Measurements from ENCODE around the gene CAMTA2.
"Not testable (repeated sequence)": the region's sequence is repeated elsewhere in the genome, so short reads cannot be mapped to it uniquely, and the experiment has no call there.

CAMTA2 gene

DNA sequence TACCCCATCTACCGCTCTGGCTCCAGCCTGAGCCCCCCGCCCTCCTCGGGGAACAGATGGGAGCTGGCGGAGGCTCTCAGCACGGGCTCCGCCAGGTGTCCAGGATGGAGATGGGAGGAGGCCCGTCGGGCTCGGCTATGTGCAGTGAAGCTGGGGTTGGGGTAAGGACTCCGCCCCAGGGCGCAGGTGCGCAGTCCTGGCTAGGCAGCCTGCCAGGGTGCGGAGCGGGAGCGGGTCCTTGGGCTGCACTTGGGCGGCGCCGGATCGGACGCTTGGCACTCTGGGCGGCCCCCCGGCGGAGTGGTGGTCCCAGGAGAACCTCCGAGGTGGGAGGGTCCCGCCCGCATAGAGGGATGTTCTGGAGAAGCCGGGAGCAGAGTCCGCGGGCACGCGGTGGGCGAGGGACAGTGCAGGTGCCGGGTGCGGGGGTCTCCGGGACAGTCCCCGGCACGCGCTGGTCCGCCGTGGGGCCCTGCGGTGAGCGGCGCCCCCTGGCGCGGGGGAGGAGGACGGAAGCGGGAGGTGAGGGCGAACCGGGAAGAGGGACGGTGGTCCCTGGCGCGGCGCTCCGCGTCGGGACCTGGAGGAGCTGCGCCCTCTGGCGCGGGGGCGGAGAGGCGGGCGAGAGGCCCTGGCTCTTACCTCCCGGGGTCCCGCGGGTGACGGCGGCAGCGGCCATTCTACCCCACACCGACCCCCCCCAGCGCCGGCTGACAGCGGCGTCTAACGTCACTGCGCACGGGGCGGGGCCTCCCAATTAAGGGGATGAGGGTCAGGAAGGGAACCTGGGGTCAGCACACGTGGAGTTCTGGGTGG, at the start of gene CAMTA2:
Gene CAMTA2 (minus strand): TSS at position 725 of the 816 bp plus-strand sequence. CDS start 1,453 bp downstream, outside the sequence.
- peak; percentile 89 for FAIRE-seq

GRCh38 chr17:5035315-5035714, 47.8 kb upstream of the CAMTA2 start, which contains the start of gene SLC52A1:
Gene SLC52A1 (minus strand): TSS chr17:5035426. CDS start chr17:5034606, 820 bp downstream.
- DNase-seq (ENCODE audit: extremely low spot score, insufficient read length, low read depth) (no peak), FAIRE-seq (no peak)

More for the DNA sequence above, at the start of gene CAMTA2:
- peak; percentile 77 for DNase-seq (ENCODE audit: extremely low spot score, insufficient read length, low read depth)

GRCh38 chr17:5034651-5035050, 47.2 kb upstream of the CAMTA2 start:
- FAIRE-seq (no peak), DNase-seq (ENCODE audit: extremely low spot score, insufficient read length, low read depth) (no peak)

DNA sequence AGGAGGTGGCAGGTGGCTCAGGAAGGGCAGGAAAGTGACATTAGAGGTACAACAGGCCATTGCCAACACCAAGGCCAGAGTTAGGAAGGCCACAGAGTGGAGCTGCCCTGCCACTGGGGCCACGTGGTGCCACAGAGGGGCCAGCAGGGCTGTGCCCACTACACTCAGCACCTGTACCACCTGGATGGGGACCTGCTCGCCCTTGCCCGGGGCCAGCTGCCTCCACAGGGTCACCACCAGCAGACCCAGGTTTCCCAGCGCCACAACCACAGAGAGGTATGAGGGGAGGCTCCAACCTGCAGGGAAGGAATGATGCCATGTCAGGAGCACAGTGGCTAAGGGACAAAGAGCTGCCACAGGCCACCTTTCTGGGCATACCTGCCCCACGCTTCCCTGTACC, 46.6 kb upstream of the CAMTA2 start:
- DNase-seq (ENCODE audit: extremely low spot score, insufficient read length, low read depth): no peak
- no peak for FAIRE-seq

- no peak for DNase-seq (ENCODE audit: extremely low spot score, insufficient read length, low read depth)
- FAIRE-seq: no peak
Measured at GRCh38 chr17:5033352-5034015, 46.0 kb upstream of the CAMTA2 start.

DNA sequence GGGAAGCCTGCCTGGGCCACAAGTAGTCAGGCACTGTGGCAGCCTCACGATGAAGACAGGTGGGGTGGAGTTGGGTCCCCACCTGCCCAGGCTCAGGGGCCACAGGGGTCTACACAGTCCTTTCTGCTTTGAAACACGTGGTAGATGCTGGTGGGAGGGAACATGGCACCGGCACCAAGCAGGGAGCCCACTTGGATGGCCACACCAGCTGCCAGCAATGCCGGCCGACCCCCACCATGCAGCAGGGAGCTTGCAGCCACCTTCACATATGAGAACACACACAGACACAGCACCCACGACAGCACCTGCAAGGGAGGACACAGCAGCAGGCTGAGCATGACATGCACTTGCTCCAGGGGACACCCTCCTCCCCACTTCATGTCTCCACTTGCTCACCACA, 45.4 kb upstream of the CAMTA2 start:
- no peak for DNase-seq (ENCODE audit: extremely low spot score, insufficient read length, low read depth)
- no peak for FAIRE-seq

DNA sequence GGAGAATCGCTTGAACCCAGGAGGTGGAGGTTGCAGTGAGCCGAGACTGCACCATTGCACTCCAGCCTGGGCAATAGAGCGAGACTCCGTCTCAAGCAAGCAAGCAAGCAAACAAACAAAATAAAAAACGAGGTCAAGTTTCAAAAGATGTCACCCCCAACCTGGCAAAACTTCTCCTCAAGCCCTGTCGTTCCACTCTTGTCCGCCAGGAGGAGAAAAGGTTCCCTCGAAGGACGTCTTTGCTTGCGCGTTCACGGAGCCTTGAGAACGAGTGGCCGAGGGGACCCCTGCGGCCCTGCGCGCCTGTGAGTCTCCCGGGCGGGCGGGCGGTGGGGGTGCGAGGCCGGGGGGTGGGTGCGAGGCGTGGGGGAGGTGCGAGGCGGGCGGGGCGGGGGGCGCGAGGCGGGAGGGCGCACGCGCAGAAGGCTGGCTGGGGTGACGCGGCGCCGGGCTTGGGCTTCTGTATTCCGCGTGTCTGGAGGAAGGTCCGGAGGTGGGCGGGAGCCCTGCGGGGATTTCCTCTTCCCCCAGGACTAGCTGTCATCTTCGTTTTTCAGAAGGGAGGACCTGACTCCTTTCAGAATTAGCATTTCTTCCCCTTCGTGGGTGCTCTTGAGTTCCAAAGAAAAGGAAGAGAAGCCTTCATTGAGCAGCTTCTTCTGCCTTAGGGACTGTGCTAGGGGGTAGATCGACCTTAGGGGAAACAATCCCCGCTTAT, 44.0 kb upstream of the CAMTA2 start:
- peak; percentile 93 for FAIRE-seq
- DNase-seq (ENCODE audit: extremely low spot score, insufficient read length, low read depth): peak; percentile 70

GRCh38 chr17:5030168-5030567, 42.7 kb upstream of the CAMTA2 start:
- not testable (repeated sequence) for DNase-seq (ENCODE audit: extremely low spot score, insufficient read length, low read depth); FAIRE-seq

- DNase-seq (ENCODE audit: extremely low spot score, insufficient read length, low read depth) (no peak), FAIRE-seq (no peak)
Measured at GRCh38 chr17:5027916-5028315, 40.4 kb upstream of the CAMTA2 start.

DNA sequence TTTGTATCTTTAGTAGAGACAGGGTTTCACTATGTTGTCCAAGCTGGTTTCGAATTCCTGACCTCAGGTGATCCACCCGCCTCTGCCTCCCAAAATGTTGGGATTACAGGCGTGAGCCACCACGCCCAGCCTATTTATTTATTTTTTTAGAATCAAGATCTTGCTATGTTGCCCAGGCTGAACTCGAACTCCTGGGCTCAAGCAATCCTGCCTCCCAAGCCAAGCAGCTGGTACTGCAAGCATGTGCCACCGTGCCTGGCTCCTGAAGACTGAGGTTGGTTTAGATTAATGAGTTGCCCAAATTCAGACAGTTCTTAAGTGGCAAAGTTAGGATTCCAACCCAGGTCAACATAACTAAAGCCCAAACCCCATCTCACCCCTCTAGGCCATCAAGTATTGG, 39.8 kb upstream of the CAMTA2 start:
- no peak for DNase-seq (ENCODE audit: extremely low spot score, insufficient read length, low read depth)

GRCh38 chr17:5024604-5025003, 37.1 kb upstream of the CAMTA2 start:
- DNase-seq (ENCODE audit: extremely low spot score, insufficient read length, low read depth) (no peak), FAIRE-seq (no peak)

More for the DNA sequence above, 39.8 kb upstream of the CAMTA2 start:
- FAIRE-seq: no peak

GRCh38 chr17:5023588-5024147, 36.2 kb upstream of the CAMTA2 start:
- DNase-seq (ENCODE audit: extremely low spot score, insufficient read length, low read depth) (no peak), FAIRE-seq (no peak)

DNA sequence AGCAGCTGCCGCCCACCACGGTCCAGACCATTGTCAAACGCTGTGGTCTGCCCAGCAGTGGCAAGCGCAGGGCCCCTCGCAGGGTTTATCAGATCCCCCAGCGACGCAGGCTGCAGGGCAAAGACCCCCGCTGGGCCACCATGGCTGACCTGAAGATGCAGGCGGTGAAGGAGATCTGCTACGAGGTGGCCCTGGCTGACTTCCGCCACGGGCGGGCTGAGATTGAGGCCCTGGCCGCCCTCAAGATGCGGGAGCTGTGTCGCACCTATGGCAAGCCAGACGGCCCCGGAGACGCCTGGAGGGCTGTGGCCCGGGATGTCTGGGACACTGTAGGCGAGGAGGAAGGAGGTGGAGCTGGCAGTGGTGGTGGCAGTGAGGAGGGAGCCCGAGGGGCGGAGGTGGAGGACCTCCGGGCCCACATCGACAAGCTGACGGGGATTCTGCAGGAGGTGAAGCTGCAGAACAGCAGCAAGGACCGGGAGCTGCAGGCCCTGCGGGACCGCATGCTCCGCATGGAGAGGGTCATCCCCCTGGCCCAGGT, 34.8 kb upstream of the CAMTA2 start:
- DNase-seq (ENCODE audit: extremely low spot score, insufficient read length, low read depth) (no peak), FAIRE-seq (no peak)

DNA sequence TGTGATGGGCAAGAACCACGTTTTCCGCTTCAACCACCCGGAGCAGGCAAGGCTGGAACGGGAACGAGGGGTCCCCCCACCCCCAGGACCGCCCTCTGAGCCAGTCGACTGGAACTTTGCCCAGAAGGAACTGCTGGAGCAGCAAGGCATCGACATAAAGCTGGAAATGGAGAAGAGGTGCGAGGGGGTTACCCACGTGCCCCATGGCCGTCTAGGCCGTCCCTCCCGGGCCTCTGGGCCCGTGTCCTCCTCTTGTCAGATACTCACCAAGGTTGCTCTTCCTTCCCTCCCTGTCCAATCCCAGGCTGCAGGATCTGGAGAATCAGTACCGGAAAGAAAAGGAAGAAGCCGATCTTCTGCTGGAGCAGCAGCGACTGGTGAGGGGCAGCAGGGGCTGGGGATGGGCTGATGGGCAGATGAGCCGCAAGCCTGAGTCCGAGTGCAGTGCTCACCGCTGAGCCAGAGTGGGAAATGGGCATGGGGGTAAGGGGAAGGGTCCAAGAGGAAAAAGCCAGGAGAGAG, 33.1 kb upstream of the CAMTA2 start:
- no peak for FAIRE-seq

GRCh38 chr17:5019475-5019956, 32.0 kb upstream of the CAMTA2 start:
- FAIRE-seq (no peak), DNase-seq (ENCODE audit: extremely low spot score, insufficient read length, low read depth) (no peak)

More for the DNA sequence above, 33.1 kb upstream of the CAMTA2 start:
- no peak for DNase-seq (ENCODE audit: extremely low spot score, insufficient read length, low read depth)

DNA sequence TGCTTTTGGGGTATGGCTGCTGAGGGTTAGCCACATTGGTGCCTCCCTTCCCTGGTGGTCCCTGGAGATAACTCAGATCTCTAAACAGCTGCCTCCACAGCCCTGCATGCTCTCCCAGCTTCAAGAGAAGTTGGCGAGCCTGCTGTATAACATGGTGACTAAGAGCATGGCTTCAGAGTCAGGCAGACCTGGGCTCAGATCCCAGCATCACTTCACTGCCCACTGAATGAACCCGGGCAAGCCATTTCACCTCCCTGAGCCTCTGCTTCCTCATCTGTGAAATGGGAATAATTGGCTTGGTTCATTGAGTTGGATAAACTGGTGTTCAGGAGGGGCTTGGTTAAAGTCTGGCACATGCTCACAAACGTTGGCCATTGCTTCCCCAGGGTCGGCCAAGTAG, 26.9 kb upstream of the CAMTA2 start:
- FAIRE-seq (no peak), DNase-seq (ENCODE audit: extremely low spot score, insufficient read length, low read depth) (no peak)

DNA sequence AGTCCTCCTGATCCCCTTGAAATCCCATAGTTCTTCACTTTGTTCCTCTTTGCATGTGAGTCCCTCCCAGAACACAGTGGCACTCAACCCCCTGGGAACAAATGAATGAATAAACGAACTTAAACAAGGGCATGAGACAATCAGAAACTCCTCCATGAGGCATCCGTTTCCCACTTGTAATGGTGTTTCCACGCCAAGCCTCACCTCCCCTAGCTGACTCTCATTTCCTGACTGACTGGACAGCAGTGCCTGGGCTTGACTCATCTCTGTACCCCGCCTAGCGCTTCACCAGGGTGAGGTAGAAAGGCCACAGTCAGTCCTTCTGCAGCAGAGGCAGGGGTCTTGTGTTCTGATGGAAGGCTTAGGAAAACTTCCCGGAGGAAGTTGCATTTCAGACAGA, 24.5 kb upstream of the CAMTA2 start:
- peak; percentile 92 for FAIRE-seq
- no peak for DNase-seq (ENCODE audit: extremely low spot score, insufficient read length, low read depth)

GRCh38 chr17:5003214-5003867, 15.9 kb upstream of the CAMTA2 start:
- DNase-seq (ENCODE audit: extremely low spot score, insufficient read length, low read depth) (no peak), FAIRE-seq (no peak)

- FAIRE-seq (no peak), DNase-seq (ENCODE audit: extremely low spot score, insufficient read length, low read depth) (no peak)
Measured at GRCh38 chr17:5002121-5002788, 14.8 kb upstream of the CAMTA2 start.
